Kidney epithelial cell (primary cell): ENCODE results near the gene UNC80. TPM values are rescaled to one million over a fixed set of nuclear protein-coding genes. Genes with fewer than 3 reads are reported as not detected.

Source experiments
- DNase-seq: peaks from one replicate; pipeline ENCODE4 v3.0.0-alpha.2; 2010; ENCODE audit warnings: low read depth
- H3K27me3 ChIP-seq: 2 replicates; pipeline ENCODE4 v1.6.0; 2011; ENCODE audit warnings: low read length; ENCODE audit not compliant: control insufficient read depth, insufficient read depth
- H3K36me3 ChIP-seq: 2 replicates; pipeline ENCODE4 v1.5.1; 2011; ENCODE audit warnings: low read length; ENCODE audit not compliant: control insufficient read depth, insufficient read depth
- H3K4me3 ChIP-seq: 2 replicates; pipeline ENCODE4 v1.5.1; 2011; ENCODE audit warnings: low read depth, mild to moderate bottlenecking, control low read depth, low read length
- CTCF ChIP-seq: IDR thresholded peaks from 2 replicates; pipeline ENCODE4 v1.5.1; 2011; ENCODE audit warnings: mild to moderate bottlenecking, moderate library complexity, low read length, control low read depth, inconsistent platforms; ENCODE audit not compliant: insufficient read depth, poor library complexity, severe bottlenecking
- total RNA-seq: library from RNA; depleted of rRNA; stranded (reverse); fragments of >200 nt; gene quantifications from 2 replicates; pipeline ENCODE4 v1.2.3, GENCODE V29; 2015

The UNC80 gene
- total RNA-seq, 1 donor from 2014 or later, result not detected

GRCh38 chr2:209976698-209977385 is 205.2 kb downstream of the UNC80 start:
- no peak for DNase-seq
- Histone ChIP-seq H3K27me3 (no peaks in the 10 kb centered on the region), H3K36me3 (no peaks in the 10 kb centered on the region), H3K4me3 (no peak overlapping the region)
- no peak for TF ChIP-seq CTCF

- peak; percentile 27 for TF ChIP-seq CTCF
- Histone ChIP-seq H3K4me3 (no peak overlapping the region), H3K27me3 (no peaks in the 10 kb centered on the region), H3K36me3 (no peaks in the 10 kb centered on the region)
- no peak for DNase-seq
Observed at GRCh38 chr2:209977386-209978239, 206.0 kb downstream of the UNC80 start.

GRCh38 chr2:209984291-209984690 is 212.7 kb downstream of the UNC80 start:
- no peak overlapping the region for H3K4me3 ChIP-seq
- no peak for DNase-seq
- no peaks in the 10 kb centered on the region for H3K36me3 ChIP-seq
- TF ChIP-seq CTCF, result no peak
- H3K27me3 ChIP-seq, result no peaks in the 10 kb centered on the region

GRCh38 chr2:209985874-209986273 is 214.2 kb downstream of the UNC80 start:
- Histone ChIP-seq H3K36me3 (no peaks in the 10 kb centered on the region), H3K4me3 (no peak overlapping the region), H3K27me3 (no peaks in the 10 kb centered on the region)
- DNase-seq, result no peak
- TF ChIP-seq CTCF, result no peak

GRCh38 chr2:209986415-209986814 is 214.8 kb downstream of the UNC80 start:
- no peaks in the 10 kb centered on the region for H3K27me3 ChIP-seq
- H3K4me3 ChIP-seq, result no peak overlapping the region
- no peak for TF ChIP-seq CTCF
- DNase-seq, result peak; percentile 9
- H3K36me3 ChIP-seq, result no peaks in the 10 kb centered on the region
